ENCODE data around the gene IL3RA.
"Not testable (repeated sequence)": the region's sequence is repeated elsewhere in the genome, so short reads cannot be mapped to it uniquely, and the experiment has no call there.

IL3RA gene

DNA sequence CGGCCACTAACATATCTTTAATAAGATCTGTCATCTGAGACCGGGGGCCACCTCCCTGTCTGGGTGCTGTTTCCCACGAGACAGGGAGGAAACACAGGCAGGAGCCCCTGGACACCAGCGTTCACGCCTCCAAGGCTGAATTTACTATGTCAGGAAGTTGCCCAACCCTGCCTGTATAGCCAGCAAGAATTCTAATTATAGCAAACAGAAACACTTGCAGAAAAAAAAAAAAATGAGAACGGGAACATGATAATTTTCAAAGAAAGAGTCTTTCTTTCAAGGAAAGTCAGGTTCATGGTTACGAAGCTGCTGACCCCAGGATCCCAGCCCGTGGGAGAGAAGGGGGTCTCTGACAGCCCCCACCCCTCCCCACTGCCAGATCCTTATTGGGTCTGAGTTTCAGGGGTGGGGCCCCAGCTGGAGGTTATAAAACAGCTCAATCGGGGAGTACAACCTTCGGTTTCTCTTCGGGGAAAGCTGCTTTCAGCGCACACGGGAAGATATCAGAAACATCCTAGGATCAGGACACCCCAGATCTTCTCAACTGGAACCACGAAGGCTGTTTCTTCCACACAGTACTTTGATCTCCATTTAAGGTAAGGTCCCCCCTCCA is at the start of gene IL3RA:
Gene IL3RA, plus strand, starts transcription at position 455 of the 613 bp plus-strand sequence. CDS start 4,981 bp downstream, outside the sequence.
- peak within 1 kb of the TSS; percentile 60 to 65 for H3K4me3 ChIP-seq (ENCODE audit: low read depth in 1 of 2, low read length in 2 of 2)
- H3K9ac ChIP-seq (ENCODE audit: low read depth in 1 of 2, low read length in 2 of 2): peak within 1 kb of the TSS; percentile 30 to 41
- peaks cover 3 to 9% of the 10 kb centered on the region in 2 donors for H3K9me3 ChIP-seq (ENCODE audit: control insufficient read depth in 1 of 2, low read length in 2 of 2)
- H3K4me1 ChIP-seq (ENCODE audit: control insufficient read depth in 1 of 2, insufficient read depth in 2 of 2, low read length in 2 of 2): peaks cover 5 to 7% of the 10 kb centered on the region in 2 donors
- H3K36me3 ChIP-seq (ENCODE audit: control insufficient read depth in 1 of 2, insufficient read depth in 2 of 2, low read length in 2 of 2): no peaks in the 10 kb centered on the region
- H3K27ac ChIP-seq (ENCODE audit: low read depth, low read length): peak within 1 kb of the TSS; percentile 4
- H3K27me3 ChIP-seq (ENCODE audit: control insufficient read depth in 1 of 2, insufficient read depth in 2 of 2, low read length in 2 of 2): no peaks in the 10 kb centered on the region

DNA sequence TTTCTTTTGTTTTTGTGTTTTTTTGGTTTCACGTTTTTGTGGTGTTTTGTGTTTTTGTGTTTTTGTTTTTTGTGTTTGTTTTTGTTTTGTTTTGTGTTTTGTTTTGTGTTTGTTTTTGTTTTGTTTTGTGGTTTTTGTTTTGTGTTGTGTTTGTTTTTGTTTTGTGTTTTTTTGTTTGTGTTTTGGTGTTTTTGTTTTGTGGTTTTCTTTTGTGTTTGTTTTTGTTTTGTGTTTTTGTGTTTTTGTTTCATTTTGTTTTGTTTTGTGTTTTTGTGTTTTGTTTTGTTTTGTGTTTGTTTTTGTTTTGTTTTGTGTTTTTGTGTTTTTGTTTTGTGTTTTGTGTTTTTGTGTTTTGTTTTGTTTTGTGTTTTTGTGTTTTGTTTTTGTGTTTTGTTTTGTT is 47.0 kb upstream of the IL3RA start:
- Histone ChIP-seq H3K36me3 (ENCODE audit: control insufficient read depth in 1 of 2, insufficient read depth in 2 of 2, low read length in 2 of 2) (no peaks in the 10 kb centered on the region), H3K4me1 (ENCODE audit: control insufficient read depth in 1 of 2, insufficient read depth in 2 of 2, low read length in 2 of 2) (no peaks in the 10 kb centered on the region), H3K9ac (ENCODE audit: low read depth in 1 of 2, low read length in 2 of 2) (no peak overlapping the region), H3K9me3 (ENCODE audit: control insufficient read depth in 1 of 2, low read length in 2 of 2) (no peaks in the 10 kb centered on the region), H3K4me3 (ENCODE audit: low read depth in 1 of 2, low read length in 2 of 2) (no peak overlapping the region), H3K27me3 (ENCODE audit: control insufficient read depth in 1 of 2, insufficient read depth in 2 of 2, low read length in 2 of 2) (no peaks in the 10 kb centered on the region), H3K27ac (ENCODE audit: low read depth, low read length) (no peak overlapping the region)

GRCh38 chrX:1291110-1291740 is 45.4 kb upstream of the IL3RA start:
- Histone ChIP-seq H3K27ac (ENCODE audit: low read depth, low read length) (no peak overlapping the region), H3K9ac (ENCODE audit: low read depth in 1 of 2, low read length in 2 of 2) (no peak overlapping the region), H3K36me3 (ENCODE audit: control insufficient read depth in 1 of 2, insufficient read depth in 2 of 2, low read length in 2 of 2) (no peaks in the 10 kb centered on the region), H3K4me3 (ENCODE audit: low read depth in 1 of 2, low read length in 2 of 2) (no peak overlapping the region), H3K4me1 (ENCODE audit: control insufficient read depth in 1 of 2, insufficient read depth in 2 of 2, low read length in 2 of 2) (no peaks in the 10 kb centered on the region), H3K9me3 (ENCODE audit: control insufficient read depth in 1 of 2, low read length in 2 of 2) (peaks cover 0 to 4% of the 10 kb centered on the region in 2 donors), H3K27me3 (ENCODE audit: control insufficient read depth in 1 of 2, insufficient read depth in 2 of 2, low read length in 2 of 2) (no peaks in the 10 kb centered on the region)

GRCh38 chrX:1292575-1293290 is 43.9 kb upstream of the IL3RA start:
- Histone ChIP-seq H3K27me3 (ENCODE audit: control insufficient read depth in 1 of 2, insufficient read depth in 2 of 2, low read length in 2 of 2) (no peaks in the 10 kb centered on the region), H3K4me1 (ENCODE audit: control insufficient read depth in 1 of 2, insufficient read depth in 2 of 2, low read length in 2 of 2) (no peaks in the 10 kb centered on the region), H3K36me3 (ENCODE audit: control insufficient read depth in 1 of 2, insufficient read depth in 2 of 2, low read length in 2 of 2) (no peaks in the 10 kb centered on the region), H3K4me3 (ENCODE audit: low read depth in 1 of 2, low read length in 2 of 2) (no peak overlapping the region), H3K9ac (ENCODE audit: low read depth in 1 of 2, low read length in 2 of 2) (no peak overlapping the region), H3K27ac (ENCODE audit: low read depth, low read length) (no peak overlapping the region), H3K9me3 (ENCODE audit: control insufficient read depth in 1 of 2, low read length in 2 of 2) (peaks cover 0 to 4% of the 10 kb centered on the region in 2 donors)

GRCh38 chrX:1294301-1295067 is 42.1 kb upstream of the IL3RA start:
- H3K36me3 ChIP-seq (ENCODE audit: control insufficient read depth in 1 of 2, insufficient read depth in 2 of 2, low read length in 2 of 2): no peaks in the 10 kb centered on the region

GRCh38 chrX:1295550-1295949 is 41.0 kb upstream of the IL3RA start:
- Histone ChIP-seq H3K27me3 (ENCODE audit: control insufficient read depth in 1 of 2, insufficient read depth in 2 of 2, low read length in 2 of 2) (no peaks in the 10 kb centered on the region), H3K36me3 (ENCODE audit: control insufficient read depth in 1 of 2, insufficient read depth in 2 of 2, low read length in 2 of 2) (no peaks in the 10 kb centered on the region), H3K4me1 (ENCODE audit: control insufficient read depth in 1 of 2, insufficient read depth in 2 of 2, low read length in 2 of 2) (no peaks in the 10 kb centered on the region), H3K9me3 (ENCODE audit: control insufficient read depth in 1 of 2, low read length in 2 of 2) (peaks cover 4% of the 10 kb centered on the region in 2 donors), H3K27ac (ENCODE audit: low read depth, low read length) (no peak overlapping the region), H3K4me3 (ENCODE audit: low read depth in 1 of 2, low read length in 2 of 2) (no peak overlapping the region), H3K9ac (ENCODE audit: low read depth in 1 of 2, low read length in 2 of 2) (no peak overlapping the region)

More at GRCh38 chrX:1294301-1295067, 42.1 kb upstream of the IL3RA start:
- H3K27me3 ChIP-seq (ENCODE audit: control insufficient read depth in 1 of 2, insufficient read depth in 2 of 2, low read length in 2 of 2): no peaks in the 10 kb centered on the region
- H3K4me1 ChIP-seq (ENCODE audit: control insufficient read depth in 1 of 2, insufficient read depth in 2 of 2, low read length in 2 of 2): no peaks in the 10 kb centered on the region
- H3K4me3 ChIP-seq (ENCODE audit: low read depth in 1 of 2, low read length in 2 of 2): no peak overlapping the region
- H3K9me3 ChIP-seq (ENCODE audit: control insufficient read depth in 1 of 2, low read length in 2 of 2): peaks cover 4% of the 10 kb centered on the region in 2 donors
- H3K9ac ChIP-seq (ENCODE audit: low read depth in 1 of 2, low read length in 2 of 2): no peak overlapping the region
- no peak overlapping the region for H3K27ac ChIP-seq (ENCODE audit: low read depth, low read length)

- H3K36me3 ChIP-seq (ENCODE audit: control insufficient read depth in 1 of 2, insufficient read depth in 2 of 2, low read length in 2 of 2); H3K27me3 ChIP-seq (ENCODE audit: control insufficient read depth in 1 of 2, insufficient read depth in 2 of 2, low read length in 2 of 2); H3K9me3 ChIP-seq (ENCODE audit: control insufficient read depth in 1 of 2, low read length in 2 of 2); H3K4me3 ChIP-seq (ENCODE audit: low read depth in 1 of 2, low read length in 2 of 2); H3K27ac ChIP-seq (ENCODE audit: low read depth, low read length); H3K4me1 ChIP-seq (ENCODE audit: control insufficient read depth in 1 of 2, insufficient read depth in 2 of 2, low read length in 2 of 2); H3K9ac ChIP-seq (ENCODE audit: low read depth in 1 of 2, low read length in 2 of 2): not testable (repeated sequence)
Measured at GRCh38 chrX:1297591-1297990, 39.0 kb upstream of the IL3RA start.

- Histone ChIP-seq H3K4me1 (ENCODE audit: control insufficient read depth in 1 of 2, insufficient read depth in 2 of 2, low read length in 2 of 2) (no peaks in the 10 kb centered on the region), H3K36me3 (ENCODE audit: control insufficient read depth in 1 of 2, insufficient read depth in 2 of 2, low read length in 2 of 2) (no peaks in the 10 kb centered on the region), H3K27ac (ENCODE audit: low read depth, low read length) (no peak overlapping the region), H3K9ac (ENCODE audit: low read depth in 1 of 2, low read length in 2 of 2) (no peak overlapping the region), H3K9me3 (ENCODE audit: control insufficient read depth in 1 of 2, low read length in 2 of 2) (peaks cover 4% of the 10 kb centered on the region in 2 donors), H3K27me3 (ENCODE audit: control insufficient read depth in 1 of 2, insufficient read depth in 2 of 2, low read length in 2 of 2) (no peaks in the 10 kb centered on the region), H3K4me3 (ENCODE audit: low read depth in 1 of 2, low read length in 2 of 2) (no peak overlapping the region)
Measured at GRCh38 chrX:1300449-1300848, 36.1 kb upstream of the IL3RA start.

DNA sequence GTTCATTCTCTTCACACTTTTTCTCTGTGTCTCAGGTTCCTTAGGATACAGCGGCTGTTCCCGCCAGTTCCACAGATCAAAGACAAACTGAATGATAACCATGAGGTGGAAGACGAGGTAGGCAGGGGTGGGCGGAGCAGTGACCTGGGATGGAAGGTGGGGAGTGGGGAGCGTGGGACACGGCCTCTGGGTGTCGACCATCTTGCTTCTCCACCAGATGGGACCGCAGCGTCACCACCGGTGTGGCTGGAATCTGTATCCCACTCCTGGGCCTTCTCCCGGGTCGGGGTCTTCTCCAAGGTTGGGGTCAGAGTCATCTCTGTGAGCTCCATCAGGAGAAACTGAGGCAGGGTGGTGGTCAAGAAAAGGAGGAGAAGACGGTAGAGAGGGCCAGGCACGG is 31.2 kb upstream of the IL3RA start:
- Histone ChIP-seq H3K9me3 (ENCODE audit: control insufficient read depth in 1 of 2, low read length in 2 of 2) (peaks cover 0 to 7% of the 10 kb centered on the region in 2 donors), H3K4me3 (ENCODE audit: low read depth in 1 of 2, low read length in 2 of 2) (no peak overlapping the region), H3K9ac (ENCODE audit: low read depth in 1 of 2, low read length in 2 of 2) (no peak overlapping the region), H3K27me3 (ENCODE audit: control insufficient read depth in 1 of 2, insufficient read depth in 2 of 2, low read length in 2 of 2) (no peaks in the 10 kb centered on the region), H3K36me3 (ENCODE audit: control insufficient read depth in 1 of 2, insufficient read depth in 2 of 2, low read length in 2 of 2) (no peaks in the 10 kb centered on the region), H3K27ac (ENCODE audit: low read depth, low read length) (no peak overlapping the region), H3K4me1 (ENCODE audit: control insufficient read depth in 1 of 2, insufficient read depth in 2 of 2, low read length in 2 of 2) (no peaks in the 10 kb centered on the region)
